ENCODE measurements around the gene HCST.

GRCh38 chr19:35868172-35868822, 34.0 kb upstream of the HCST start, which contains the start of gene APLP1:
- TF ChIP-seq CTCF (IDR thresholded peaks at IDR 0.05; ENCODE audit: low read depth, low read length, poor library complexity, severe bottlenecking) (no peak), EZH2phosphoT487 (IDR thresholded peaks at IDR 0.05; ENCODE audit: borderline replicate concordance, low read length) (no peak)

Measured in DOHH2 (cell line).